ENCODE results near the gene CBFA2T3. TPM values are rescaled to one million over a fixed set of nuclear protein-coding genes. Genes with fewer than 3 reads are reported as not detected.

The CBFA2T3 gene
- total and polyA plus RNA-seq, 2 of the 8 experiments (the other 6 are each of a cell fraction or from before 2014, with no cell fraction given), result 0.51 to 1.3 TPM

GRCh38 chr16:88855176-88855575 lies 121.8 kb downstream of the CBFA2T3 start:
- peaks cover 4 to 10% of the 10 kb centered on the region in 2 experiments for H4K20me1 ChIP-seq (replicated peaks in 1 of 2; ENCODE audit: control insufficient read depth in 1 of 2, insufficient read depth in 2 of 2, low read length in 2 of 2)
- H3K23me2 ChIP-seq (ENCODE audit: low read depth, low read length), result peaks cover 2% of the 10 kb centered on the region
- H2BK12ac ChIP-seq (ENCODE audit: low read depth, low read length), result no peak overlapping the region
- H3K9ac ChIP-seq (replicated peaks in 1 of 4; ENCODE audit: extremely low read depth in 1 of 4, low read depth in 3 of 4, low read length in 3 of 4), result no peak overlapping the region
- H4K8ac ChIP-seq (ENCODE audit: extremely low read depth, insufficient read depth, low read length), result no peak overlapping the region
- H2AFZ ChIP-seq (ENCODE audit: low read length), result no peak overlapping the region
- DNase-seq (ENCODE audit: low read depth in 1 of 2, low spot score in 2 of 2) (no peak), FAIRE-seq (no peak)
- no peak overlapping the region for H2BK5ac ChIP-seq (ENCODE audit: low read depth, low read length)
- no peak overlapping the region for H2AK5ac ChIP-seq (ENCODE audit: low read depth, low read length)
- H3K36me3 ChIP-seq (ENCODE audit: control insufficient read depth in 2 of 4, insufficient read depth in 4 of 4, low read length in 3 of 4), result peaks cover 7 to 12% (median 9%) of the 10 kb centered on the region in 4 experiments
- no peak overlapping the region for H4K5ac ChIP-seq (ENCODE audit: insufficient read length, low read depth, low read length)
- H3K4me3 ChIP-seq (ENCODE audit: extremely low read depth in 1 of 4, insufficient read depth in 2 of 4, low read depth in 3 of 4, low read length in 4 of 4), result no peak overlapping the region
- no peak overlapping the region for H3K27ac ChIP-seq (ENCODE audit: low read depth, low read length)
- no peak overlapping the region for H3K23ac ChIP-seq (ENCODE audit: insufficient read length)
- no peak overlapping the region for H3K14ac ChIP-seq (ENCODE audit: insufficient read length)
- H3K4ac ChIP-seq (replicated peaks; ENCODE audit: insufficient read length, low read depth, low read length), result no peak overlapping the region
- no peak overlapping the region for H2BK20ac ChIP-seq (ENCODE audit: low read length)
- no peak overlapping the region for H2BK15ac ChIP-seq (ENCODE audit: low read length)
- H3K9me3 ChIP-seq (ENCODE audit: insufficient read depth in 2 of 2, low read depth in 1 of 2, low read length in 1 of 2), result peaks cover 0 to 5% of the 10 kb centered on the region in 2 experiments; a peak in 1 of 4 replicates
- no peak overlapping the region for H3K56ac ChIP-seq (replicated peaks; ENCODE audit: insufficient read length, low read depth, low read length)
- H3K27me3 ChIP-seq (replicated peaks in 1 of 4; ENCODE audit: control insufficient read depth in 3 of 4, extremely low read depth in 1 of 4, insufficient read depth in 3 of 4, low read length in 3 of 4), result no peaks in the 10 kb centered on the region
- H4K91ac ChIP-seq (replicated peaks; ENCODE audit: insufficient read length, low read length), result no peak overlapping the region
- H3K4me1 ChIP-seq (replicated peaks in 1 of 4; ENCODE audit: control insufficient read depth in 3 of 4, insufficient read depth in 4 of 4, low read length in 3 of 4), result peaks cover 0 to 5% (median 3%) of the 10 kb centered on the region in 4 experiments; a peak in 5 of 7 replicates
- H3K79me2 ChIP-seq (ENCODE audit: control insufficient read depth in 1 of 2, insufficient read depth in 2 of 2, low read length in 2 of 2), result peaks cover 0 to 12% of the 10 kb centered on the region in 2 experiments; a peak in 1 of 4 replicates
- ChIA-PET POLR2A (ENCODE audit: partially characterized antibody) (no interaction called here), CTCF (ENCODE audit: partially characterized antibody) (interaction anchor here (0.9 to 1.6 kb wide), 3 partner anchors 9 to 39 kb away, joined by 3 to 5 read pairs (median 5); no protein-coding TSS in a partner anchor)
- peaks cover 4% of the 10 kb centered on the region; the same call in 1 of the 2 replicates for H3K79me1 ChIP-seq (ENCODE audit: low read depth, low read length)
- TF ChIP-seq CREB1 (IDR thresholded peaks at IDR 0.05), result no peak
- no peak for TF ChIP-seq KDM1A (IDR thresholded peaks at IDR 0.05; ENCODE audit: borderline replicate concordance, low read length)
- no peak for TF ChIP-seq HDAC6 (IDR thresholded peaks at IDR 0.05; ENCODE audit: low read depth, low read length)
- no peak for TF ChIP-seq CHD1 (IDR thresholded peaks at IDR 0.05; ENCODE audit: low read depth, low read length)
- TF ChIP-seq SRF (IDR thresholded peaks at IDR 0.05; ENCODE audit: low read depth, low read length), result no peak
- TF ChIP-seq EP300 (IDR thresholded peaks at IDR 0.05; ENCODE audit: borderline replicate concordance in 1 of 2, low read depth in 2 of 2, low read length in 2 of 2), result no peak
- TF ChIP-seq KDM5A (IDR thresholded peaks at IDR 0.05; ENCODE audit: low read length), result no peak
- no peak overlapping the region for H2BK120ac ChIP-seq (replicated peaks; ENCODE audit: low read depth, low read length)
- no peak overlapping the region; a peak in 1 of 4 replicates for H3K4me2 ChIP-seq (ENCODE audit: insufficient read depth in 1 of 2, low read depth in 2 of 2, low read length in 2 of 2)
- 95 to 100% methylated on average over 1 to 8 of the region's 8 CpGs for WGBS, 2 experiments (ENCODE audit: extremely low coverage in 1 of 2, insufficient coverage in 1 of 2, insufficient read length in 1 of 2, insufficient replicate concordance in 2 of 2, low coverage in 1 of 2, low lambda C conversion rate in 2 of 2, missing lambda C conversion rate in 1 of 2)
- H3K18ac ChIP-seq (ENCODE audit: extremely low read depth, low read length), result no peak overlapping the region
